Smooth muscle cell (in vitro differentiated cells): ENCODE measurements around the gene PCDH12. TPM values are rescaled to one million over a fixed set of nuclear protein-coding genes. Genes with fewer than 3 reads are reported as not detected.

Source experiments
- DNase-seq: peaks from one replicate; lab custom pipeline; 2025; ENCODE audit not compliant: unreplicated experiment; lab: John Stamatoyannopoulos, UW
- H2AFZ ChIP-seq: fragments of 200-600 bp; sonication (generic); 2 replicates; pipeline ENCODE4 v1.6.0; 2016; ENCODE audit warnings: antibody characterized with exemption, low read depth, mild to moderate bottlenecking
- H3F3A ChIP-seq: fragments of 200-600 bp; sonication (generic); 2 replicates; pipeline ENCODE4 v1.6.0; 2017; ENCODE audit warnings: antibody characterized with exemption, low read depth
- H3K27ac ChIP-seq: fragments of 200-600 bp; sonication (generic); 2 replicates; pipeline ENCODE4 v1.5.1; 2016; ENCODE audit warnings: low read depth, mild to moderate bottlenecking
- H3K27me3 ChIP-seq: fragments of 200-600 bp; sonication (generic); 2 replicates; pipeline ENCODE4 v1.6.1; 2016; ENCODE audit warnings: low read depth, mild to moderate bottlenecking
- H3K36me3 ChIP-seq: fragments of 200-600 bp; sonication (generic); 2 replicates; pipeline ENCODE4 v1.5.1; 2016; ENCODE audit warnings: low read depth
- H3K4me1 ChIP-seq: fragments of 200-600 bp; sonication (generic); 2 replicates; pipeline ENCODE4 v1.5.1; 2016; ENCODE audit warnings: low read depth
- H3K4me2 ChIP-seq: fragments of 200-600 bp; sonication (generic); 2 replicates; pipeline ENCODE4 v1.6.0; 2016; ENCODE audit warnings: mild to moderate bottlenecking
- H3K4me3 ChIP-seq: fragments of 200-600 bp; sonication (generic); 2 replicates; pipeline ENCODE4 v1.5.1; 2016; ENCODE audit warnings: mild to moderate bottlenecking
- H3K79me2 ChIP-seq: fragments of 200-600 bp; sonication (generic); 2 replicates; pipeline ENCODE4 v1.6.0; 2016; ENCODE audit warnings: low read depth, mild to moderate bottlenecking
- H3K9ac ChIP-seq: fragments of 200-600 bp; sonication (generic); 2 replicates; pipeline ENCODE4 v1.6.0; 2016; ENCODE audit warnings: low read depth
- H3K9me3 ChIP-seq: fragments of 200-600 bp; sonication (generic); replicated peaks from 2 replicates; pipeline ENCODE4 v1.5.1; 2016; ENCODE audit warnings: low read depth
- H4K20me1 ChIP-seq: fragments of 200-600 bp; sonication (generic); 2 replicates; pipeline ENCODE4 v1.6.0; 2016; ENCODE audit warnings: low read depth
- CTCF ChIP-seq: fragments of 200-600 bp; sonication (generic); IDR thresholded peaks from 2 replicates; pipeline ENCODE4 v1.5.1; 2017; ENCODE audit warnings: borderline replicate concordance, mild to moderate bottlenecking, antibody characterized with exemption; ENCODE audit not compliant: insufficient read depth, poor library complexity, severe bottlenecking
- WGBS: methylation state at CpG from one replicate; pipeline ENCODE4 v1.1.7; 2016; ENCODE audit warnings: low lambda C conversion rate; 5-methylcytosine and 5-hydroxymethylcytosine counted together
- polyA plus RNA-seq: library from polyadenylated mRNA; unstranded; fragments of >200 nt; fragmentation: Nextera tagmentation; extraction: Ambion mirVana; gene quantifications from 2 replicates; pipeline ENCODE4 v1.2.1, GENCODE V29; 2016
- total RNA-seq: library from RNA; depleted of rRNA; stranded (reverse); fragments of >200 nt; gene quantifications from 2 replicates; pipeline ENCODE4 v1.2.3, GENCODE V29; 2014

Gene PCDH12
- total and polyA plus RNA-seq, 2 experiments from 2014 or later = 0.21 TPM; not detected in 1

GRCh38 chr5:142003266-142003800, 45.3 kb upstream of the PCDH12 start:
- Histone ChIP-seq H3K4me1 (no peaks in the 10 kb centered on the region), H2AFZ (no peak overlapping the region), H3K27ac (peak overlapping the region; percentile 2), H3K9me3 (no peaks in the 10 kb centered on the region), H3F3A (peaks cover 13% of the 10 kb centered on the region), H3K27me3 (no peaks in the 10 kb centered on the region), H3K79me2 (no peaks in the 10 kb centered on the region), H4K20me1 (no peaks in the 10 kb centered on the region), H3K4me3 (no peak overlapping the region), H3K9ac (no peak overlapping the region), H3K4me2 (no peak overlapping the region), H3K36me3 (peaks cover 4% of the 10 kb centered on the region)
- WGBS = 84% methylated on average over 2 of the region's 2 CpGs
- no peak for DNase-seq
- no peak for TF ChIP-seq CTCF

DNA sequence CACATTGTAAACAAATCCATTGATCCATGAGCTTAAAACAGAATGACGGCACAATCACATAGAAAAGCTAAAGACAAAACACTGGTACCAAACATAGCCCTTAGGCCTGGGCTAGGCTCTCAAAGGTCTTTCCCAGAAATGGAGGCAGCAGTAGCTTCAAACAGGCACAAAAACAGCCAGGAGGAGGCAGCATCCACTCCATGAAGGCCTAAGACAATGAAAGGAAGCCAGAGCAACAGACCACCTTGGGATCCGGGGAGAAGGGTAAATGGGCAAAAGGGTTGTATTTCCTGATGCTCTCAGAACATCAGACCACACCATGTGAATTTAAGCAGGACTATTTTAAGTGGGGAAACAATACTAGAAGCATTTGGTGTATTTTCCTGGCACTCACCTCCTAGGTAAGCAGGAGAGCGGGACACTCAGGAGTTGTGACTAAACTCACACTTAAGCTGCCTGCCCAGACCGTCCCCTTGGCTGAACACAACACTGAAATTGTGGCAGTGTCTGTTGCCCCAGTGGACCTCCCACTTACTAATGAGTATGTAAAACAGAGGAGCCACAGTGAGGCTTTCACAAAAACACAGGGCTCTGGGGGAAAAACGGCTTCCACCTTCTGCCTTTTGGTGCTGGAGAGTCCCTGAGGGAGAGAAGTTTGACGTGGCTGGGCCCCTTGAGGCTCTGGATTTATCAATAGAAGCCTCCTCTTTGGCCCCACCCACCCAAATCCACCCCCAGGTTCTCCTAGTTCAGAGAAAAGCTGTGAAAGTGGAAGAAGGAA, 42.9 kb upstream of the PCDH12 start:
- Histone ChIP-seq H4K20me1 (no peaks in the 10 kb centered on the region), H3K9me3 (no peaks in the 10 kb centered on the region), H3K4me2 (no peak overlapping the region), H3K9ac (no peak overlapping the region), H3K36me3 (peaks cover 4% of the 10 kb centered on the region), H3K27me3 (no peaks in the 10 kb centered on the region), H3F3A (peaks cover 13% of the 10 kb centered on the region), H3K79me2 (no peaks in the 10 kb centered on the region), H3K4me1 (no peaks in the 10 kb centered on the region), H3K27ac (no peak overlapping the region), H2AFZ (no peak overlapping the region), H3K4me3 (no peak overlapping the region)
- no peak for DNase-seq
- no peak for TF ChIP-seq CTCF
- 90% methylated on average over 6 of the region's 6 CpGs for WGBS

- Histone ChIP-seq H3F3A (peaks cover 13% of the 10 kb centered on the region), H3K9ac (no peak overlapping the region), H2AFZ (no peak overlapping the region), H3K4me3 (no peak overlapping the region), H3K79me2 (no peaks in the 10 kb centered on the region), H3K27ac (no peak overlapping the region), H3K4me1 (no peaks in the 10 kb centered on the region), H3K9me3 (no peaks in the 10 kb centered on the region), H4K20me1 (no peaks in the 10 kb centered on the region), H3K27me3 (no peaks in the 10 kb centered on the region), H3K4me2 (no peak overlapping the region), H3K36me3 (peaks cover 7% of the 10 kb centered on the region)
- TF ChIP-seq CTCF = no peak
- WGBS = 89% methylated on average over 1 of the region's 1 CpG
- DNase-seq = no peak
These were observed 42.2 kb upstream of the PCDH12 start for GRCh38 chr5:142000173-142000572.
